Neural progenitor cell (in vitro differentiated cells): ENCODE results near the gene SAMD11. TPM values are rescaled to one million over a fixed set of nuclear protein-coding genes. Genes with fewer than 3 reads are reported as not detected.

Experiments used
- DNase-seq: peaks from one replicate; pipeline ENCODE4 v3.0.0-alpha.2; 2016; ENCODE audit warnings: low spot score
- H2AFZ ChIP-seq: fragments of 200-600 bp; sonication (generic); replicated peaks from 2 replicates; pipeline ENCODE4 v1.6.1; 2016; ENCODE audit warnings: antibody characterized with exemption
- H3F3A ChIP-seq: fragments of 200-600 bp; sonication (generic); 2 replicates; pipeline ENCODE4 v1.6.1; 2016; ENCODE audit warnings: antibody characterized with exemption, low read depth
- H3K27ac ChIP-seq: fragments of 200-600 bp; sonication (generic); 2 replicates; pipeline ENCODE4 v1.5.1; 2016; ENCODE audit warnings: mild to moderate bottlenecking
- H3K27me3 ChIP-seq: fragments of 200-600 bp; sonication (generic); 2 replicates; pipeline ENCODE4 v1.6.1; 2016; ENCODE audit warnings: mild to moderate bottlenecking, moderate library complexity
- H3K36me3 ChIP-seq: fragments of 200-600 bp; sonication (generic); 2 replicates; pipeline ENCODE4 v1.5.1; 2016
- H3K4me1 ChIP-seq: fragments of 200-600 bp; sonication (generic); 2 replicates; pipeline ENCODE4 v1.6.1; 2016; ENCODE audit warnings: mixed run types
- H3K4me2 ChIP-seq: fragments of 200-600 bp; sonication (generic); 2 replicates; pipeline ENCODE4 v1.6.1; 2016
- H3K4me3 ChIP-seq: fragments of 200-600 bp; sonication (generic); 2 replicates; pipeline ENCODE4 v1.5.1; 2016
- H3K79me2 ChIP-seq: fragments of 200-600 bp; sonication (generic); 2 replicates; pipeline ENCODE4 v1.6.1; 2016; ENCODE audit warnings: low read depth
- H3K9ac ChIP-seq: fragments of 200-600 bp; sonication (generic); 2 replicates; pipeline ENCODE4 v1.6.1; 2016
- H3K9me3 ChIP-seq: fragments of 200-600 bp; sonication (generic); 2 replicates; pipeline ENCODE4 v1.5.1; 2016; ENCODE audit warnings: low read depth
- H4K20me1 ChIP-seq: fragments of 200-600 bp; sonication (generic); 2 replicates; pipeline ENCODE4 v1.6.1; 2016; ENCODE audit warnings: low read depth
- H3K27ac Mint-ChIP-seq: 3 replicates; pipeline ENCODE4 v1.8.0; 2021; ENCODE audit warnings: mixed read lengths
- H3K27me3 Mint-ChIP-seq: 2 replicates; pipeline ENCODE4 v1.8.0; 2022; ENCODE audit warnings: low read depth, mild to moderate bottlenecking, inconsistent platforms, moderate library complexity, mixed read lengths; ENCODE audit not compliant: insufficient read depth
- H3K36me3 Mint-ChIP-seq: 3 replicates; pipeline ENCODE4 v1.8.0; 2021; ENCODE audit warnings: mixed read lengths
- H3K4me1 Mint-ChIP-seq: 3 replicates; pipeline ENCODE4 v1.8.0; 2021; ENCODE audit warnings: mixed read lengths
- H3K4me3 Mint-ChIP-seq: 3 replicates; pipeline ENCODE4 v1.8.0; 2021; ENCODE audit warnings: mild to moderate bottlenecking, moderate library complexity, mixed read lengths
- H3K9me3 Mint-ChIP-seq: 3 replicates; pipeline ENCODE4 v1.8.0; 2020; ENCODE audit warnings: mixed read lengths
- CTCF ChIP-seq: fragments of 200-600 bp; sonication (generic); IDR thresholded peaks from 2 replicates; pipeline ENCODE4 v1.5.1; 2017; ENCODE audit warnings: antibody characterized with exemption, mild to moderate bottlenecking
- EZH2 ChIP-seq: fragments of 200-600 bp; sonication (generic); IDR thresholded peaks from 2 replicates; pipeline ENCODE4 v1.6.1; 2017; ENCODE audit warnings: antibody characterized with exemption, mild to moderate bottlenecking, moderate library complexity
- EZH2phosphoT487 ChIP-seq: fragments of 200-600 bp; sonication (generic); IDR thresholded peaks from 2 replicates; pipeline ENCODE4 v1.6.1; 2017; ENCODE audit warnings: antibody characterized with exemption
- total RNA-seq: library from RNA; depleted of rRNA; stranded (reverse); fragments of >200 nt; gene quantifications from 2 replicates; pipeline ENCODE4 v1.2.3, GENCODE V29; 2015; ENCODE audit warnings: low replicate concordance

The SAMD11 gene
- total RNA-seq, 1 donor from 2014 or later = not detected

- no peak overlapping the region for H3K4me3 Mint-ChIP-seq
- Histone ChIP-seq H2AFZ (no peak overlapping the region), H3K27ac (no peak overlapping the region), H4K20me1 (peaks cover 38% of the 10 kb centered on the region), H3K79me2 (peaks cover 22% of the 10 kb centered on the region), H3K4me3 (no peak overlapping the region), H3K4me2 (no peak overlapping the region), H3K9me3 (no peaks in the 10 kb centered on the region), H3K4me1 (peaks cover 4% of the 10 kb centered on the region), H3K27me3 (peaks cover 14% of the 10 kb centered on the region), H3F3A (no peaks in the 10 kb centered on the region), H3K36me3 (no peaks in the 10 kb centered on the region), H3K9ac (no peak overlapping the region)
- H3K27ac Mint-ChIP-seq = no peak overlapping the region
- H3K9me3 Mint-ChIP-seq = no peaks in the 10 kb centered on the region
- no peak for DNase-seq
- peaks cover 11% of the 10 kb centered on the region for H3K4me1 Mint-ChIP-seq
- H3K27me3 Mint-ChIP-seq = peaks cover 9% of the 10 kb centered on the region
- TF ChIP-seq CTCF (no peak), EZH2phosphoT487 (no peak), EZH2 (no peak)
- peaks cover 19% of the 10 kb centered on the region for H3K36me3 Mint-ChIP-seq
Observed at GRCh38 chr1:955474-955873, 31.8 kb downstream of the SAMD11 start.

GRCh38 chr1:956636-957035, 32.9 kb downstream of the SAMD11 start:
- H3K9me3 ChIP-seq = no peaks in the 10 kb centered on the region
- peaks cover 22% of the 10 kb centered on the region for H3K79me2 ChIP-seq
- TF ChIP-seq EZH2 = no peak
- no peak for TF ChIP-seq EZH2phosphoT487
- no peak for TF ChIP-seq CTCF
- no peak overlapping the region for H3K9ac ChIP-seq
- no peaks in the 10 kb centered on the region for H3K36me3 ChIP-seq
- Mint-ChIP-seq H3K27me3 (peaks cover 8% of the 10 kb centered on the region), H3K36me3 (peaks cover 12% of the 10 kb centered on the region), H3K27ac (no peak overlapping the region), H3K9me3 (no peaks in the 10 kb centered on the region), H3K4me1 (peaks cover 8% of the 10 kb centered on the region), H3K4me3 (peak overlapping the region; percentile 27)
- no peak overlapping the region for H2AFZ ChIP-seq
- peaks cover 34% of the 10 kb centered on the region for H4K20me1 ChIP-seq
- no peak overlapping the region for H3K4me2 ChIP-seq
- H3K27ac ChIP-seq = no peak overlapping the region
- DNase-seq = no peak
- H3K4me3 ChIP-seq = no peak overlapping the region
- peaks cover 4% of the 10 kb centered on the region for H3K4me1 ChIP-seq
- peaks cover 25% of the 10 kb centered on the region for H3K27me3 ChIP-seq
- H3F3A ChIP-seq = no peaks in the 10 kb centered on the region

- Mint-ChIP-seq H3K27me3 (peaks cover 9% of the 10 kb centered on the region), H3K4me3 (peak within 1 kb of the TSS; percentile 94), H3K4me1 (peaks cover 8% of the 10 kb centered on the region), H3K9me3 (no peaks in the 10 kb centered on the region), H3K27ac (peak within 1 kb of the TSS; percentile 57), H3K36me3 (peaks cover 12% of the 10 kb centered on the region)
- H2AFZ ChIP-seq = no peak within 1 kb of the TSS
- H3K79me2 ChIP-seq = peaks cover 22% of the 10 kb centered on the region
- no peaks in the 10 kb centered on the region for H3K9me3 ChIP-seq
- peak within 1 kb of the TSS; percentile 90 for H3K9ac ChIP-seq
- H3K4me1 ChIP-seq = peaks cover 4% of the 10 kb centered on the region
- peak within 1 kb of the TSS; percentile 87 for H3K4me3 ChIP-seq
- H3F3A ChIP-seq = no peaks in the 10 kb centered on the region
- peaks cover 30% of the 10 kb centered on the region for H3K27me3 ChIP-seq
- TF ChIP-seq CTCF (no peak), EZH2phosphoT487 (no peak), EZH2 (no peak)
- H4K20me1 ChIP-seq = peaks cover 28% of the 10 kb centered on the region
- no peak within 1 kb of the TSS for H3K27ac ChIP-seq
- peak; percentile 94 for DNase-seq
- no peaks in the 10 kb centered on the region for H3K36me3 ChIP-seq
- H3K4me2 ChIP-seq = peak within 1 kb of the TSS; percentile 97
Observed at GRCh38 chr1:958823-959730, 35.4 kb downstream of the SAMD11 start, which contains the start of gene NOC2L. Gene NOC2L, minus strand, starts transcription at chr1:959256. Its CDS starts 16 bp downstream, at chr1:959240.
